Skeletal muscle tissue (tissue), 4 donors: ENCODE results near the gene DUSP23. TPM values are rescaled to one million over a fixed set of nuclear protein-coding genes. Genes with fewer than 3 reads are reported as not detected.

Source experiments
- H3K27ac ChIP-seq: one replicate; pipeline ENCODE4 v1.7.0; 2013; ENCODE audit warnings: mild to moderate bottlenecking, low read depth, low read length, inconsistent platforms
- H3K27me3 ChIP-seq, 3 donors: one replicate each; pipeline ENCODE4 v1.7.0; 2013; ENCODE audit warnings: low read length in 3 of 3; ENCODE audit not compliant: control insufficient read depth in 3 of 3, insufficient read depth in 3 of 3
- H3K36me3 ChIP-seq, 3 donors: one replicate each; pipeline ENCODE4 v1.7.0; 2013; ENCODE audit warnings: low read length in 3 of 3; ENCODE audit not compliant: control insufficient read depth in 3 of 3, insufficient read depth in 3 of 3
- H3K4me1 ChIP-seq, 3 donors: one replicate each; pipeline ENCODE4 v1.7.0; 2013; ENCODE audit warnings: low read length in 3 of 3, mild to moderate bottlenecking in 3 of 3; ENCODE audit not compliant: control insufficient read depth in 3 of 3, insufficient read depth in 3 of 3
- H3K4me3 ChIP-seq, 3 donors: one replicate each; pipeline ENCODE4 v1.7.0; 2013; ENCODE audit warnings: low read length in 3 of 3
- H3K9ac ChIP-seq, 3 donors: one replicate each; pipeline ENCODE4 v1.7.0; 2013; ENCODE audit warnings: low read length in 3 of 3, mild to moderate bottlenecking in 3 of 3, moderate library complexity in 2 of 3, low read depth in 1 of 3
- H3K9me3 ChIP-seq, 3 donors: one replicate each; pipeline ENCODE4 v1.7.0; 2013; ENCODE audit warnings: low read length in 3 of 3; ENCODE audit not compliant: control insufficient read depth in 3 of 3
- total RNA-seq: library from RNA; depleted of rRNA; stranded (reverse); fragments of >200 nt; gene quantifications from one replicate; pipeline ENCODE4 v1.2.3, GENCODE V29; 2014
- donor health status: Osteomylitis.

Gene DUSP23
- total RNA-seq, 1 donor from 2014 or later, result 7.3 TPM

- Histone ChIP-seq H3K27ac (no peak overlapping the region), H3K4me3 (peak overlapping the region in 2 of 3 donors; percentile 11 to 23), H3K36me3 (no peaks in the 10 kb centered on the region), H3K27me3 (no peaks in the 10 kb centered on the region), H3K9ac (peak overlapping the region in 1 of 3 donors; percentile 82), H3K9me3 (no peaks in the 10 kb centered on the region), H3K4me1 (peaks cover 9 to 16% (median 15%) of the 10 kb centered on the region in 3 donors)
Observed at GRCh38 chr1:159781992-159782391, 1.2 kb downstream of the DUSP23 start.

GRCh38 chr1:159783724-159784123 is 3.0 kb downstream of the DUSP23 start:
- H3K4me3 ChIP-seq, result no peak overlapping the region
- no peak overlapping the region for H3K27ac ChIP-seq
- no peaks in the 10 kb centered on the region for H3K9me3 ChIP-seq
- peaks cover 9 to 16% (median 15%) of the 10 kb centered on the region in 3 donors for H3K4me1 ChIP-seq
- no peak overlapping the region for H3K9ac ChIP-seq
- H3K36me3 ChIP-seq, result no peaks in the 10 kb centered on the region
- H3K27me3 ChIP-seq, result no peaks in the 10 kb centered on the region

- peaks cover 2 to 7% (median 6%) of the 10 kb centered on the region in 3 donors for H3K4me1 ChIP-seq
- no peak overlapping the region for H3K9ac ChIP-seq
- no peaks in the 10 kb centered on the region for H3K27me3 ChIP-seq
- H3K9me3 ChIP-seq, result no peaks in the 10 kb centered on the region
- no peaks in the 10 kb centered on the region for H3K36me3 ChIP-seq
- H3K4me3 ChIP-seq, result no peak overlapping the region
- H3K27ac ChIP-seq, result no peak overlapping the region
Observed at GRCh38 chr1:159786465-159786864, 5.7 kb downstream of the DUSP23 start.

GRCh38 chr1:159786966-159787365 is 6.2 kb downstream of the DUSP23 start:
- Histone ChIP-seq H3K27me3 (peaks cover 0 to 3% (median 0%) of the 10 kb centered on the region in 3 donors), H3K4me1 (peaks cover 0 to 3% (median 3%) of the 10 kb centered on the region in 3 donors)

GRCh38 chr1:159790237-159790917 is 9.6 kb downstream of the DUSP23 start:
- Histone ChIP-seq H3K27me3 (peaks cover 6 to 11% (median 8%) of the 10 kb centered on the region in 3 donors), H3K36me3 (no peaks in the 10 kb centered on the region), H3K4me3 (no peak overlapping the region), H3K9me3 (no peaks in the 10 kb centered on the region), H3K9ac (no peak overlapping the region), H3K27ac (no peak overlapping the region), H3K4me1 (no peaks in the 10 kb centered on the region)

More at GRCh38 chr1:159786966-159787365, 6.2 kb downstream of the DUSP23 start:
- no peak overlapping the region for H3K27ac ChIP-seq
- H3K9ac ChIP-seq, result no peak overlapping the region
- no peak overlapping the region for H3K4me3 ChIP-seq
- H3K36me3 ChIP-seq, result no peaks in the 10 kb centered on the region
- no peaks in the 10 kb centered on the region for H3K9me3 ChIP-seq

GRCh38 chr1:159791031-159791430 is 10.3 kb downstream of the DUSP23 start:
- Histone ChIP-seq H3K36me3 (no peaks in the 10 kb centered on the region), H3K9me3 (no peaks in the 10 kb centered on the region), H3K27me3 (peaks cover 6 to 13% (median 11%) of the 10 kb centered on the region in 3 donors), H3K4me1 (no peaks in the 10 kb centered on the region), H3K4me3 (no peak overlapping the region), H3K9ac (no peak overlapping the region), H3K27ac (no peak overlapping the region)

GRCh38 chr1:159791461-159791860 is 10.7 kb downstream of the DUSP23 start:
- Histone ChIP-seq H3K27ac (no peak overlapping the region), H3K9ac (no peak overlapping the region), H3K4me3 (no peak overlapping the region), H3K27me3 (peaks cover 6 to 13% (median 11%) of the 10 kb centered on the region in 3 donors), H3K4me1 (no peaks in the 10 kb centered on the region), H3K36me3 (no peaks in the 10 kb centered on the region), H3K9me3 (no peaks in the 10 kb centered on the region)

GRCh38 chr1:159795534-159795933 is 14.8 kb downstream of the DUSP23 start:
- Histone ChIP-seq H3K4me1 (no peaks in the 10 kb centered on the region), H3K36me3 (no peaks in the 10 kb centered on the region), H3K9me3 (no peaks in the 10 kb centered on the region), H3K27me3 (peaks cover 6 to 13% (median 11%) of the 10 kb centered on the region in 3 donors), H3K27ac (no peak overlapping the region), H3K4me3 (no peak overlapping the region), H3K9ac (no peak overlapping the region)

GRCh38 chr1:159798893-159799292 is 18.1 kb downstream of the DUSP23 start:
- Histone ChIP-seq H3K9me3 (no peaks in the 10 kb centered on the region), H3K27ac (no peak overlapping the region), H3K9ac (no peak overlapping the region), H3K4me1 (peaks cover 0 to 4% (median 0%) of the 10 kb centered on the region in 3 donors), H3K36me3 (no peaks in the 10 kb centered on the region), H3K27me3 (peaks cover 0 to 10% (median 0%) of the 10 kb centered on the region in 3 donors), H3K4me3 (no peak overlapping the region)

GRCh38 chr1:159799446-159799985 is 18.8 kb downstream of the DUSP23 start:
- no peak overlapping the region for H3K9ac ChIP-seq
- H3K27ac ChIP-seq, result no peak overlapping the region
- no peaks in the 10 kb centered on the region for H3K36me3 ChIP-seq
- peaks cover 0 to 4% (median 0%) of the 10 kb centered on the region in 3 donors for H3K4me1 ChIP-seq
- H3K27me3 ChIP-seq, result peaks cover 0 to 11% (median 0%) of the 10 kb centered on the region in 3 donors
- no peak overlapping the region for H3K4me3 ChIP-seq
- H3K9me3 ChIP-seq, result no peaks in the 10 kb centered on the region
